Stimulated activated CD4-positive, alpha-beta T cell treated with anti-CD3 and anti-CD28 coated beads, Interleukin-2, amount 100 ng/mL, for 48 hours (primary cell): ENCODE results near the gene ARID1B.
A peak's percentile ranks its signal among the peaks of the same experiment; 100 is the strongest.

Experiments used
- DNase-seq, 2 donors: peaks; one replicate each; pipeline ENCODE4 v3.0.0-alpha.2; 2020

The ARID1B gene

GRCh38 chr6:156776840-156777576 is at the start of gene ARID1B:
Gene ARID1B, plus strand, starts transcription at chr6:156777378. Its CDS starts 303 bp downstream, at chr6:156777681.
- peak; percentile 57 to 60 for DNase-seq

GRCh38 chr6:156727715-156728385 is 49.3 kb upstream of the ARID1B start:
- DNase-seq: no peak

GRCh38 chr6:156729248-156729647 is 47.9 kb upstream of the ARID1B start:
- no peak for DNase-seq

- DNase-seq: no peak
These were observed 45.8 kb upstream of the ARID1B start for GRCh38 chr6:156731396-156731795.

GRCh38 chr6:156735751-156736150 is 41.4 kb upstream of the ARID1B start:
- DNase-seq: no peak

GRCh38 chr6:156740604-156741003 is 36.6 kb upstream of the ARID1B start:
- no peak for DNase-seq

- DNase-seq: no peak
These were observed 35.7 kb upstream of the ARID1B start for GRCh38 chr6:156741287-156742073.

GRCh38 chr6:156747715-156748114 is 29.5 kb upstream of the ARID1B start:
- DNase-seq: no peak

- DNase-seq: no peak
These were observed 28.7 kb upstream of the ARID1B start for GRCh38 chr6:156748504-156748903.

- DNase-seq: no peak
These were observed 24.4 kb upstream of the ARID1B start for GRCh38 chr6:156752666-156753301.

GRCh38 chr6:156756630-156757610 is 20.3 kb upstream of the ARID1B start:
- no peak for DNase-seq

GRCh38 chr6:156757849-156758248 is 19.3 kb upstream of the ARID1B start:
- DNase-seq: no peak

GRCh38 chr6:156760377-156760776 is 16.8 kb upstream of the ARID1B start:
- no peak for DNase-seq

- no peak for DNase-seq
These were observed 14.6 kb upstream of the ARID1B start for GRCh38 chr6:156762547-156762946.

- DNase-seq: no peak
These were observed 12.1 kb upstream of the ARID1B start for GRCh38 chr6:156765117-156765516.

- no peak for DNase-seq
These were observed 9.3 kb upstream of the ARID1B start for GRCh38 chr6:156767603-156768467.

GRCh38 chr6:156771047-156771446 is 6.1 kb upstream of the ARID1B start:
- no peak for DNase-seq

- DNase-seq: no peak
These were observed 5.4 kb upstream of the ARID1B start for GRCh38 chr6:156771761-156772160.

GRCh38 chr6:156773476-156773875 is 3.7 kb upstream of the ARID1B start:
- no peak for DNase-seq

- DNase-seq: no peak
These were observed 3.0 kb upstream of the ARID1B start for GRCh38 chr6:156773935-156774852.
